ENCODE measurements around the gene NPAT. TPM values are rescaled to one million over a fixed set of nuclear protein-coding genes. Genes with fewer than 3 reads are reported as not detected.

Gene NPAT
- total and polyA plus RNA-seq, 10 of the 15 experiments (the other 5 are each of a cell fraction or from before 2014, with no cell fraction given): 7.5 to 32.8 (median 20.1) TPM

GRCh38 chr11:108223348-108224149 lies 1.1 kb upstream of the NPAT start:
- H3K4me1 ChIP-seq (ENCODE audit: control insufficient read depth, insufficient read depth, low read length): peaks cover 25% of the 10 kb centered on the region
- no peaks in the 10 kb centered on the region for H4K20me1 ChIP-seq (ENCODE audit: control insufficient read depth, insufficient read depth)
- ATAC-seq (peak; percentile 39), DNase-seq (ENCODE audit: low read depth, low spot score) (no peak), FAIRE-seq (peak; percentile 35)
- peak overlapping the region; percentile 99 for H3K27ac ChIP-seq (ENCODE audit: control insufficient read depth, insufficient read depth)
- H3K9ac ChIP-seq (ENCODE audit: control insufficient read depth, insufficient read depth, low read length): peak overlapping the region; percentile 99
- peaks cover 85% of the 10 kb centered on the region for H3K79me2 ChIP-seq (ENCODE audit: control insufficient read depth, insufficient read depth, low read length)
- ChIA-PET SMC1A (ENCODE audit: uncharacterized antibody, unreplicated experiment) (interaction anchor here (0.6 to 7.9 kb wide), 9 partner anchors 13 to 422 kb away, joined by 3 to 112 read pairs (median 3); no protein-coding TSS in a partner anchor), RAD21 (ENCODE audit: unreplicated experiment) (interaction anchor here (0.9 to 7.0 kb wide), 5 partner anchors 13 to 424 kb away, joined by 3 to 82 read pairs (median 11); partner anchors contain the start of gene ACAT1), POLR2A (interaction anchor here (0.5 to 4.1 kb wide), 7 partner anchors 13 to 509 kb away, joined by 3 to 43 read pairs (median 3); no protein-coding TSS in a partner anchor), CTCF (interaction anchor here (0.6 to 4.1 kb wide), 18 partner anchors 8 to 427 kb away, joined by 3 to 33 read pairs (median 3); partner anchors contain the start of gene CUL5)
- H3K27me3 ChIP-seq (replicated peaks in 1 of 2; ENCODE audit: control insufficient read depth in 2 of 2, insufficient read depth in 2 of 2, low read length in 1 of 2): no peaks in the 10 kb centered on the region
- no peaks in the 10 kb centered on the region for H3K9me3 ChIP-seq (replicated peaks; ENCODE audit: control insufficient read depth, insufficient read depth, low read length)
- H2AFZ ChIP-seq (ENCODE audit: control insufficient read depth, low read depth, low read length): peak overlapping the region; percentile 88
- in situ Hi-C loops (cut with MboI): no loop called here
- peaks cover 0 to 5% of the 10 kb centered on the region in 2 experiments; a peak in 2 of 4 replicates for H3K36me3 ChIP-seq (ENCODE audit: control insufficient read depth in 2 of 2, insufficient read depth in 2 of 2, low read length in 1 of 2)
- peak overlapping the region; percentile 87 for H3K4me3 ChIP-seq
- peak overlapping the region; percentile 98 for H3K4me2 ChIP-seq (ENCODE audit: control insufficient read depth, insufficient read depth)
- WGBS (ENCODE audit: insufficient coverage, insufficient replicate concordance, low lambda C conversion rate, missing lambda C conversion rate): under 1% methylated on average over 20 of the region's 20 CpGs
- BruUV-seq (replicated peaks): TSS peak; percentile 63
- intact Hi-C loops (cut with micrococcal nuclease; ENCODE audit: unreplicated experiment): loop anchor here (1.0 to 10.0 kb wide), 6 partner anchors 13 to 439 kb away; partner anchors contain the start of genes ACAT1, C11orf65 and POGLUT3
- TF ChIP-seq DPF2 (IDR thresholded peaks at IDR 0.05): peak; percentile 58; the same call in 1 of the 2 replicates
- no peak for TF ChIP-seq NR2C2 (IDR thresholded peaks at IDR 0.05; ENCODE audit: borderline replicate concordance, control insufficient read depth, insufficient read length, low read depth)
- TF ChIP-seq STAT3 (IDR thresholded peaks at IDR 0.05; ENCODE audit: low read depth, low read length): 0 out of 2 replicates have a peak, but pooled peaks have one; percentile 43
- 0 out of 2 replicates have a peak, but pooled peaks have one; percentile 51 for TF ChIP-seq MEF2A (IDR thresholded peaks at IDR 0.05; ENCODE audit: insufficient read depth, low read depth, low read length)
- peak; percentile 70 for TF ChIP-seq POLR2AphosphoS5 (IDR thresholded peaks at IDR 0.05; ENCODE audit: low read length)
- TF ChIP-seq ZNF687 (IDR thresholded peaks at IDR 0.05): no peak
- TF ChIP-seq TAF1 (IDR thresholded peaks at IDR 0.05; ENCODE audit: borderline replicate concordance, low read depth, low read length): peak; percentile 43; the same call in 1 of the 2 replicates
- peak; percentile 67; the same call in 1 of the 2 replicates for TF ChIP-seq FOXM1 (IDR thresholded peaks at IDR 0.05; ENCODE audit: low read depth, low read length)
- peak; percentile 36; the same call in 1 of the 2 replicates for TF ChIP-seq IKZF1 (conservative IDR thresholded peaks at IDR 0.05)
- TF ChIP-seq BHLHE40 (IDR thresholded peaks at IDR 0.05; ENCODE audit: borderline replicate concordance in 1 of 2, low read depth in 2 of 2, low read length in 1 of 2): peak in 1 of 2 experiments; percentile 33; a peak in 1 of 4 replicates
- TF ChIP-seq NFYA (IDR thresholded peaks at IDR 0.05; ENCODE audit: borderline replicate concordance, low read depth, low read length): no peak
- no peak for TF ChIP-seq ZBTB33 (IDR thresholded peaks at IDR 0.05)
- 0 out of 2 replicates have a peak, but pooled peaks have one; percentile 14 for TF ChIP-seq YY1 (IDR thresholded peaks at IDR 0.05; ENCODE audit: low read depth, low read length)
- 0 out of 2 replicates have a peak, but pooled peaks have one; percentile 51 for TF ChIP-seq TCF7 (IDR thresholded peaks at IDR 0.05; ENCODE audit: borderline replicate concordance)
- no peak for TF ChIP-seq TCF12 (IDR thresholded peaks at IDR 0.05; ENCODE audit: low read depth, low read length)
- peak in 1 of 2 experiments; percentile 98; a peak in 2 of 4 replicates for TF ChIP-seq ETV6 (conservative IDR thresholded peaks at IDR 0.05 in 1 of 2, IDR thresholded peaks at IDR 0.05 in 1 of 2; ENCODE audit: borderline replicate concordance in 1 of 2, low read depth in 1 of 2)
